LoVo (cell line): ENCODE data around the gene SUN2.

Experiments used
- DNase-seq: peaks from one replicate; pipeline ENCODE4 v3.0.0-alpha.2; 2016; ENCODE audit warnings: low spot score

Gene SUN2

GRCh38 chr22:38694940-38695339, 60.9 kb downstream of the SUN2 start:
- peak; percentile 72 for DNase-seq

GRCh38 chr22:38694049-38694448, 61.7 kb downstream of the SUN2 start:
- DNase-seq: peak; percentile 75

- DNase-seq: no peak
Observed at GRCh38 chr22:38689651-38690050, 66.1 kb downstream of the SUN2 start.

- no peak for DNase-seq
Observed at GRCh38 chr22:38685761-38686160, 70.0 kb downstream of the SUN2 start.

- DNase-seq: no peak
Observed at GRCh38 chr22:38684895-38685294, 70.9 kb downstream of the SUN2 start.
